H9 (cell line): Measurements from ENCODE around the gene ANXA10. TPM values are rescaled to one million over a fixed set of nuclear protein-coding genes. Genes with fewer than 3 reads are reported as not detected.

Experiments
- DNase-seq: peaks from one replicate; pipeline ENCODE4 v3.0.0-alpha.2; 2017
- H2AFZ ChIP-seq: one replicate; pipeline ENCODE4 v1.6.1; 2013; ENCODE audit warnings: mild to moderate bottlenecking, low read length, control low read depth, moderate library complexity
- H2AK5ac ChIP-seq: 2 replicates; pipeline ENCODE4 v1.6.1; 2013; ENCODE audit warnings: low read length, control low read depth, mixed read lengths; ENCODE audit not compliant: insufficient read length
- H2BK120ac ChIP-seq: one replicate; pipeline ENCODE4 v1.6.1; 2013; ENCODE audit warnings: low read depth, mild to moderate bottlenecking, low read length, control low read depth, inconsistent platforms; ENCODE audit not compliant: poor library complexity, severe bottlenecking
- H2BK12ac ChIP-seq: 2 replicates; pipeline ENCODE4 v1.6.1; 2013; ENCODE audit warnings: low read length, control low read depth, mixed read lengths, low read depth; ENCODE audit not compliant: insufficient read length
- H2BK15ac ChIP-seq: 2 replicates; pipeline ENCODE4 v1.6.1; 2013; ENCODE audit warnings: low read depth, low read length, control low read depth
- H2BK20ac ChIP-seq: one replicate; pipeline ENCODE4 v1.6.1; 2013; ENCODE audit warnings: low read depth, mild to moderate bottlenecking, low read length, control low read depth, inconsistent platforms; ENCODE audit not compliant: poor library complexity, severe bottlenecking
- H2BK5ac ChIP-seq: 2 replicates; pipeline ENCODE4 v1.6.1; 2013; ENCODE audit warnings: low read length, control low read depth, mixed read lengths; ENCODE audit not compliant: insufficient read length
- H3K14ac ChIP-seq: 2 replicates; pipeline ENCODE4 v1.6.1; 2013; ENCODE audit warnings: low read length, control low read depth; ENCODE audit not compliant: insufficient read depth
- H3K18ac ChIP-seq: 2 replicates; pipeline ENCODE4 v1.6.1; 2013; ENCODE audit warnings: low read depth, mild to moderate bottlenecking, mixed read lengths, low read length, control low read depth; ENCODE audit not compliant: insufficient read length
- H3K23ac ChIP-seq: 2 replicates; pipeline ENCODE4 v1.6.1; 2013; ENCODE audit warnings: low read length, control low read depth, mixed read lengths, low read depth; ENCODE audit not compliant: insufficient read length
- H3K23me2 ChIP-seq: 2 replicates; pipeline ENCODE4 v1.6.1; 2013; ENCODE audit warnings: low read depth, mild to moderate bottlenecking, mixed read lengths, low read length, control low read depth; ENCODE audit not compliant: insufficient read length, poor library complexity, severe bottlenecking
- H3K27ac ChIP-seq: 2 replicates; pipeline ENCODE4 v1.5.1; 2013; ENCODE audit warnings: low read length, control low read depth, mixed read lengths, low read depth; ENCODE audit not compliant: insufficient read length
- H3K27me3 ChIP-seq: 2 replicates; pipeline ENCODE4 v1.6.1; 2013; ENCODE audit warnings: low read length, control low read depth, inconsistent platforms; ENCODE audit not compliant: insufficient read depth
- H3K4ac ChIP-seq: 2 replicates; pipeline ENCODE4 v1.6.1; 2013; ENCODE audit warnings: low read depth, mild to moderate bottlenecking, control low read depth, inconsistent platforms, low read length, moderate library complexity
- H3K4me1 ChIP-seq: 2 replicates; pipeline ENCODE4 v1.6.1; 2013; ENCODE audit warnings: low read length, control low read depth, inconsistent platforms; ENCODE audit not compliant: insufficient read depth
- H3K4me2 ChIP-seq: 2 replicates; pipeline ENCODE4 v1.6.1; 2013; ENCODE audit warnings: low read length, control low read depth, mixed read lengths; ENCODE audit not compliant: insufficient read length, insufficient read depth
- H3K56ac ChIP-seq: 2 replicates; pipeline ENCODE4 v1.6.1; 2013; ENCODE audit warnings: low read depth, mild to moderate bottlenecking, mixed read lengths, low read length, control low read depth; ENCODE audit not compliant: insufficient read length
- H3K79me1 ChIP-seq: 2 replicates; pipeline ENCODE4 v1.6.1; 2013; ENCODE audit warnings: low read depth, mild to moderate bottlenecking, moderate library complexity, low read length, control low read depth, inconsistent platforms; ENCODE audit not compliant: insufficient read depth, poor library complexity, severe bottlenecking
- H3K79me2 ChIP-seq: 2 replicates; pipeline ENCODE4 v1.6.1; 2013; ENCODE audit warnings: low read length, control low read depth, inconsistent platforms; ENCODE audit not compliant: insufficient read depth
- H3K9ac ChIP-seq: 2 replicates; pipeline ENCODE4 v1.6.1; 2013; ENCODE audit warnings: low read length, control low read depth, mixed read lengths; ENCODE audit not compliant: insufficient read length; ENCODE audit errors: extremely low read depth
- H3K9me3 ChIP-seq: one replicate; pipeline ENCODE4 v1.6.1; 2013; ENCODE audit warnings: low read depth, low read length, inconsistent platforms; ENCODE audit not compliant: control insufficient read depth
- H3T11ph ChIP-seq: one replicate; pipeline ENCODE4 v1.6.1; 2013; ENCODE audit warnings: mild to moderate bottlenecking, low read length, control low read depth, inconsistent platforms
- H4K20me1 ChIP-seq: one replicate; pipeline ENCODE4 v1.6.1; 2013; ENCODE audit not compliant: control insufficient read depth, insufficient read length, insufficient read depth
- H4K5ac ChIP-seq: 2 replicates; pipeline ENCODE4 v1.6.1; 2013; ENCODE audit warnings: low read depth, mild to moderate bottlenecking, mixed read lengths, low read length, control low read depth; ENCODE audit not compliant: insufficient read length
- H4K8ac ChIP-seq: replicated peaks from 2 replicates; pipeline ENCODE4 v1.6.1; 2013; ENCODE audit warnings: low read length, control low read depth, mixed read lengths, low read depth; ENCODE audit not compliant: insufficient read length
- H4K91ac ChIP-seq: 2 replicates; pipeline ENCODE4 v1.6.1; 2013; ENCODE audit warnings: low read depth, mild to moderate bottlenecking, moderate library complexity, mixed read lengths, low read length, control low read depth; ENCODE audit not compliant: insufficient read length
- H3K27ac Mint-ChIP-seq, 3 experiments: 2 replicates in 2 of 3; 3 replicates in 1 of 3; pipeline ENCODE4 v1.8.0; 2020 to 2021; ENCODE audit warnings: mixed read lengths in 3 of 3, mild to moderate bottlenecking in 1 of 3, moderate library complexity in 1 of 3
- H3K27me3 Mint-ChIP-seq: 2 replicates; pipeline ENCODE4 v1.8.0; 2021; ENCODE audit warnings: low read depth, mild to moderate bottlenecking, moderate library complexity, mixed read lengths
- H3K36me3 Mint-ChIP-seq, 3 experiments: 2 replicates in 2 of 3; 3 replicates in 1 of 3; pipeline ENCODE4 v1.8.0; 2020 to 2021; ENCODE audit warnings: low read depth in 3 of 3, mixed read lengths in 3 of 3; ENCODE audit not compliant: insufficient read depth in 1 of 3
- H3K4me1 Mint-ChIP-seq, 2 experiments: 2 replicates each; pipeline ENCODE4 v1.8.0; 2020; ENCODE audit warnings: mixed read lengths in 2 of 2
- H3K4me3 Mint-ChIP-seq, 2 experiments: 2 replicates in 1 of 2; 3 replicates in 1 of 2; pipeline ENCODE4 v1.8.0; 2020 to 2021; ENCODE audit warnings: mild to moderate bottlenecking in 2 of 2, mixed read lengths in 2 of 2, moderate library complexity in 1 of 2
- H3K9me3 Mint-ChIP-seq, 2 experiments: 2 replicates in 1 of 2; 3 replicates in 1 of 2; pipeline ENCODE4 v1.8.0; 2020; ENCODE audit warnings: mild to moderate bottlenecking in 2 of 2, mixed read lengths in 2 of 2, moderate library complexity in 1 of 2
- CTCF ChIP-seq: fragments of 200-600 bp; sonication (generic); conservative IDR thresholded peaks from 3 replicates; pipeline ENCODE4 v1.8.0; 2021; ENCODE audit warnings: antibody characterized with exemption, mild to moderate bottlenecking
- WGBS: extraction: QIAGEN DNeasy Blood & Tissue Kit; methylation state at CpG from one replicate; pipeline ENCODE4 v1.1.7; 2013; ENCODE audit warnings: missing lambda C conversion rate, low lambda C conversion rate, mixed read lengths; ENCODE audit not compliant: insufficient read length; ENCODE audit errors: extremely low coverage; 5-methylcytosine and 5-hydroxymethylcytosine counted together
- total RNA-seq: library from RNA; stranded (reverse); gene quantifications from 2 replicates; pipeline ENCODE4 v1.2.1, GENCODE V29; 2021

The ANXA10 gene
- total RNA-seq, 1 experiment from 2014 or later = not detected

GRCh38 chr4:168057412-168057811, 34.9 kb upstream of the ANXA10 start:
- Histone ChIP-seq H3K27me3 (no peaks in the 10 kb centered on the region), H2AFZ (no peak overlapping the region), H3K9me3 (no peaks in the 10 kb centered on the region), H3K23me2 (no peaks in the 10 kb centered on the region), H3K4me2 (no peak overlapping the region), H2BK5ac (no peak overlapping the region), H4K8ac (no peak overlapping the region), H4K20me1 (no peaks in the 10 kb centered on the region), H2BK15ac (no peak overlapping the region), H3K4me1 (no peaks in the 10 kb centered on the region), H4K5ac (no peak overlapping the region), H4K91ac (no peak overlapping the region), H3K79me1 (no peaks in the 10 kb centered on the region), H2BK20ac (no peak overlapping the region), H3K4ac (no peak overlapping the region), H3K9ac (no peak overlapping the region), H2BK12ac (no peak overlapping the region), H3K18ac (no peak overlapping the region), H3K56ac (no peak overlapping the region), H3T11ph (no peak overlapping the region), H3K27ac (no peak overlapping the region), H3K79me2 (no peaks in the 10 kb centered on the region), H2AK5ac (no peak overlapping the region), H3K23ac (no peak overlapping the region), H2BK120ac (no peak overlapping the region), H3K14ac (no peak overlapping the region)
- Mint-ChIP-seq H3K36me3 (no peaks in the 10 kb centered on the region), H3K4me1 (no peaks in the 10 kb centered on the region), H3K9me3 (no peaks in the 10 kb centered on the region), H3K27me3 (no peaks in the 10 kb centered on the region), H3K27ac (no peak overlapping the region), H3K4me3 (no peak overlapping the region)
- DNase-seq = no peak
- WGBS = no CpG with 5 or more reads among the region's 3 CpGs
- TF ChIP-seq CTCF = no peak
